HFFc6 (cell line): ENCODE measurements around the gene FZD1. TPM values are rescaled to one million over a fixed set of nuclear protein-coding genes. Genes with fewer than 3 reads are reported as not detected.

ENCODE experiments used
- DNase-seq: peaks from one replicate; pipeline ENCODE4 v3.0.0-alpha.2; 2018
- H3K27ac Mint-ChIP-seq: 2 replicates; pipeline ENCODE4 v1.8.0; 2020; ENCODE audit warnings: mild to moderate bottlenecking, mixed read lengths
- H3K27me3 Mint-ChIP-seq: 2 replicates; pipeline ENCODE4 v1.8.0; 2021; ENCODE audit warnings: mild to moderate bottlenecking, moderate library complexity, mixed read lengths; ENCODE audit not compliant: insufficient read depth
- H3K36me3 Mint-ChIP-seq: 2 replicates; pipeline ENCODE4 v1.8.0; 2021; ENCODE audit warnings: low read depth, mixed read lengths
- H3K4me1 Mint-ChIP-seq: 2 replicates; pipeline ENCODE4 v1.8.0; 2020; ENCODE audit warnings: low read depth, mixed read lengths
- H3K4me3 Mint-ChIP-seq: 2 replicates; pipeline ENCODE4 v1.8.0; 2020; ENCODE audit warnings: mild to moderate bottlenecking, moderate library complexity, mixed read lengths
- H3K9me3 Mint-ChIP-seq: 2 replicates; pipeline ENCODE4 v1.8.0; 2020; ENCODE audit warnings: mild to moderate bottlenecking, mixed read lengths
- CTCF ChIP-seq: fragments of 200-600 bp; sonication (generic); IDR thresholded peaks from 2 replicates; pipeline ENCODE4 v1.5.0; 2021; ENCODE audit warnings: antibody characterized with exemption, mild to moderate bottlenecking
- total RNA-seq, 6 experiments: library from RNA; stranded (reverse); fragmentation: NEBNext Ultra II Directional; extraction: Animal tissue kit (Norgen Biotek cat#: 25700); gene quantifications; 2 replicates in 1 of 6; 3 replicates in 5 of 6; pipeline ENCODE4 v1.2.3, GENCODE V29; 2021

FZD1 gene
- total RNA-seq, 6 experiments from 2014 or later: 9.0 to 11.1 (median 9.9) TPM

GRCh38 chr7:91240376-91240941 lies 23.8 kb upstream of the FZD1 start:
- peaks cover 62% of the 10 kb centered on the region for H3K4me1 Mint-ChIP-seq
- peak overlapping the region; percentile 25; the same call in 1 of the 2 replicates for H3K4me3 Mint-ChIP-seq
- no peaks in the 10 kb centered on the region for H3K9me3 Mint-ChIP-seq
- no peaks in the 10 kb centered on the region for H3K36me3 Mint-ChIP-seq
- TF ChIP-seq CTCF: no peak
- H3K27ac Mint-ChIP-seq: peak overlapping the region; percentile 49
- DNase-seq: peak; percentile 53
- H3K27me3 Mint-ChIP-seq: no peaks in the 10 kb centered on the region; the same call in 1 of the 2 replicates

- H3K4me3 Mint-ChIP-seq: peak overlapping the region; percentile 45; the same call in 1 of the 2 replicates
- H3K27ac Mint-ChIP-seq: peak overlapping the region; percentile 63
- peak; percentile 67 for DNase-seq
- no peaks in the 10 kb centered on the region for H3K9me3 Mint-ChIP-seq
- no peaks in the 10 kb centered on the region for H3K36me3 Mint-ChIP-seq
- H3K4me1 Mint-ChIP-seq: peaks cover 61% of the 10 kb centered on the region
- no peak for TF ChIP-seq CTCF
- no peaks in the 10 kb centered on the region; the same call in 1 of the 2 replicates for H3K27me3 Mint-ChIP-seq
These were observed 22.0 kb upstream of the FZD1 start for GRCh38 chr7:91242097-91242844.

GRCh38 chr7:91243591-91244301 lies 20.5 kb upstream of the FZD1 start:
- H3K4me3 Mint-ChIP-seq: peak overlapping the region; percentile 79
- peak; percentile 67 for DNase-seq
- no peaks in the 10 kb centered on the region for H3K36me3 Mint-ChIP-seq
- TF ChIP-seq CTCF: no peak
- no peaks in the 10 kb centered on the region; the same call in 1 of the 2 replicates for H3K27me3 Mint-ChIP-seq
- no peaks in the 10 kb centered on the region for H3K9me3 Mint-ChIP-seq
- H3K27ac Mint-ChIP-seq: peak overlapping the region; percentile 78
- peaks cover 74% of the 10 kb centered on the region for H3K4me1 Mint-ChIP-seq

- H3K27me3 Mint-ChIP-seq: peaks cover 1% of the 10 kb centered on the region
- H3K36me3 Mint-ChIP-seq: no peaks in the 10 kb centered on the region
- H3K4me3 Mint-ChIP-seq: no peak overlapping the region
- H3K4me1 Mint-ChIP-seq: peaks cover 61% of the 10 kb centered on the region
- no peaks in the 10 kb centered on the region for H3K9me3 Mint-ChIP-seq
- no peak for DNase-seq
- no peak overlapping the region for H3K27ac Mint-ChIP-seq
- TF ChIP-seq CTCF: peak; percentile 14; the same call in 1 of the 2 replicates
These were observed 16.7 kb upstream of the FZD1 start for GRCh38 chr7:91247500-91247899.

- no peak overlapping the region for H3K4me3 Mint-ChIP-seq
- H3K27ac Mint-ChIP-seq: peak overlapping the region; percentile 76
- peaks cover 1% of the 10 kb centered on the region for H3K27me3 Mint-ChIP-seq
- no peaks in the 10 kb centered on the region for H3K9me3 Mint-ChIP-seq
- TF ChIP-seq CTCF: no peak
- DNase-seq: no peak
- no peaks in the 10 kb centered on the region for H3K36me3 Mint-ChIP-seq
- H3K4me1 Mint-ChIP-seq: peaks cover 46% of the 10 kb centered on the region
These were observed 15.2 kb upstream of the FZD1 start for GRCh38 chr7:91248996-91249395.
